ENCODE measurements around the gene EVX2.

EVX2 gene

GRCh38 chr2:176072951-176073904 lies 10.5 kb downstream of the EVX2 start:
- H3K27ac ChIP-seq = no peak overlapping the region
- no peak for TF ChIP-seq ZFX (IDR thresholded peaks at IDR 0.05; ENCODE audit: borderline replicate concordance)
- TF ChIP-seq CTCF (IDR thresholded peaks at IDR 0.05) = no peak

- H3K27ac ChIP-seq = no peak overlapping the region
- TF ChIP-seq CTCF (IDR thresholded peaks at IDR 0.05) (no peak), ZFX (IDR thresholded peaks at IDR 0.05; ENCODE audit: borderline replicate concordance) (no peak)
Measured at GRCh38 chr2:176072292-176072669, 11.5 kb downstream of the EVX2 start.

- H3K27ac ChIP-seq = no peak overlapping the region
- TF ChIP-seq ZFX (IDR thresholded peaks at IDR 0.05; ENCODE audit: borderline replicate concordance) (no peak), CTCF (IDR thresholded peaks at IDR 0.05) (no peak)
Measured at GRCh38 chr2:176071330-176072291, 12.2 kb downstream of the EVX2 start.

GRCh38 chr2:176068419-176068832 lies 15.3 kb downstream of the EVX2 start:
- TF ChIP-seq CTCF (IDR thresholded peaks at IDR 0.05) (no peak), ZFX (IDR thresholded peaks at IDR 0.05; ENCODE audit: borderline replicate concordance) (no peak)
- H3K27ac ChIP-seq = no peak overlapping the region

GRCh38 chr2:176067589-176068418 lies 16.0 kb downstream of the EVX2 start:
- no peak overlapping the region for H3K27ac ChIP-seq
- TF ChIP-seq CTCF (IDR thresholded peaks at IDR 0.05) (no peak), ZFX (IDR thresholded peaks at IDR 0.05; ENCODE audit: borderline replicate concordance) (no peak)

GRCh38 chr2:176066645-176067588 lies 16.8 kb downstream of the EVX2 start:
- H3K27ac ChIP-seq = no peak overlapping the region
- TF ChIP-seq CTCF (IDR thresholded peaks at IDR 0.05) (no peak), ZFX (IDR thresholded peaks at IDR 0.05; ENCODE audit: borderline replicate concordance) (no peak)

Measured in 22Rv1 (cell line).